DLD1 (cell line): ENCODE measurements around the gene ERP44.
"Not testable (repeated sequence)": the region's sequence is repeated elsewhere in the genome, so short reads cannot be mapped to it uniquely, and the experiment has no call there.

Experiments used
- in situ Hi-C: cut with HindIII; loops from 2 replicates; pipeline ENCODE4 v1.10.0; 2017; ENCODE audit warnings: low sequenced_read_pairs

Gene ERP44

GRCh38 chr9:100070104-100071041 lies 28.4 kb downstream of the ERP44 start:
- in situ Hi-C loops, result no loop called here

DNA sequence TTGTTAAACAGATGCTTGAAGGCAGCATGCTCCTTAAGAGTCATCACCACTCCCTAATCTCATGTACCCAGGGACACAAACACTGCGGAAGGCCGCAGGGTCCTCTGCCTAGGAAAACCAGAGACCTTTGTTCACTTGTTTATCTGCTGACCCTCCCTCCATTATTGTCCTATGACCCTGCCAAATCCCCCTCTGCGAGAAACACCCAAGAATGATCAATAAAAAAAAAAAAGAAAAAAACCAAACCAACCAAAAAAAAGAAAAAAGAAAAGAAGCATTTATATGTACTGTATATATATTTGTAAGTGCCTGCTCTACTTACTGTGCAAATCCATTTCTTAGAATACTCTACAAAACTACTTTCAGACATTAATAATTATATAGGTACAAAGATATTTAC lies 29.7 kb downstream of the ERP44 start:
- in situ Hi-C loops, result not testable (repeated sequence)

DNA sequence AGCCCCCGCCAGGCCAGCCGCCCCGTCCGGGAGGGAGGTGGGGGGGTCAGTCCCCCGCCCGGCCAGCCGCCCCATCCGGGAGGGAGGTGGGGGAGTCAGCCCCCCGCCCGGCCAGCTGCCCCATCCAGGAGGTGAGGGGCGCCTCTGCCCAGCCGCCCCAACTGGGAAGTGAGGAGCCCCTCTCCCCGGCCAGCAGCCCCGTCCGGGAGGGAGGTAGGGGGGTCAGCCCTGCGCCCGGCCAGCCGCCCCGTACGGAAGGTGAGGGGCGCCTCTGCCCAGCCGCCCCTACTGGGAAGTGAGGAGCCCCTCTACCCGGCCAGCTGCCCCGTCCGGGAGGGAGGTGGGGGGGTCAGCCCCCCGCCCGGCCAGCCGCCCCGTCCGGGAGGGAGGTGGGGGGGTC lies 30.8 kb downstream of the ERP44 start:
- in situ Hi-C loops, result not testable (repeated sequence)

GRCh38 chr9:100066539-100066938 lies 32.3 kb downstream of the ERP44 start:
- in situ Hi-C loops, result no loop called here

- in situ Hi-C loops, result no loop called here
Measured at GRCh38 chr9:100064872-100065581, 33.8 kb downstream of the ERP44 start.

GRCh38 chr9:100063185-100063584 lies 35.6 kb downstream of the ERP44 start:
- in situ Hi-C loops, result no loop called here

- in situ Hi-C loops, result not testable (repeated sequence)
Measured at GRCh38 chr9:100062683-100063082, 36.1 kb downstream of the ERP44 start.

GRCh38 chr9:100058699-100059579 lies 39.9 kb downstream of the ERP44 start:
- in situ Hi-C loops, result no loop called here

DNA sequence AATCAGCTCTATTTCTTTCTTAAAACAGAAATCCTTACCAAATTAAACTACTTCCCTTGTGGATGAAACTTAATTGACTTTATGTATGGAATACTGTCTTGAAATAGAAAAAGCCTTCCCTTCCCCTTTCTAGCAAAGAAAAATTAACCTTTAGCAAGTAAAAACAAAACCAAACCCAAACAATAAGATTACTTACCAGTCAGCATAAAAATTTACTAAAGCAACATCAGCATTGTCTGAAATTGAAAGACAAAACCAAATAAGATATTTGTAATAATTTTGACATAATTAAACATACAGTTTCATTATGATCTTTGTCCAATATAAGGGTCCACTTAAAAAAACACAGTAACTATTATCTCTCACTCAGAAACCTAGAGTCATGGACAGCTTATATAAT lies 41.2 kb downstream of the ERP44 start:
- in situ Hi-C loops, result no loop called here

GRCh38 chr9:100056561-100056960 lies 42.2 kb downstream of the ERP44 start:
- in situ Hi-C loops, result no loop called here

GRCh38 chr9:100052375-100052774 lies 46.4 kb downstream of the ERP44 start:
- in situ Hi-C loops, result no loop called here

GRCh38 chr9:100049551-100049950 lies 49.2 kb downstream of the ERP44 start:
- in situ Hi-C loops, result no loop called here

- in situ Hi-C loops, result no loop called here
Measured at GRCh38 chr9:100038472-100038871, 60.3 kb downstream of the ERP44 start.

GRCh38 chr9:100033877-100034551 lies 64.8 kb downstream of the ERP44 start:
- in situ Hi-C loops, result no loop called here

DNA sequence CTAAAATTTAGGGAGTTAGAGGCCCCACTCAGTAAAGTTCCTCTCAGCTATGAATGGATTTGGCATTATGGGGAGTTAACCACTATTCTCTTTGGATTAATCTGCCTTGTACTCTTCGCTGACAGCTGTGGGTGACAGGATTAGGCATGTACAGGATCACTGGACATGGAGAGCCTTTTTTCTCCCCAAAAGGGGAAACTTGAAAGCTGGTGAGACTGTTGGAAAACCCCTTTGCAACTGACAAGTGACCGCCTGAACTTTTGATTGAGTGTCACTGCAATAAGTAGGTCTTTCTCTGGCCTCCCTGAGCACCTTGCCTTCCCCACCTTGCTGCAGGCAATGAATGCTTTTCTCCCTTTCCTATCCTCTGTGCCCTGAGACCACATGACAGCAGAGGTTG lies 68.3 kb downstream of the ERP44 start:
- in situ Hi-C loops, result no loop called here

- in situ Hi-C loops, result no loop called here
Measured at GRCh38 chr9:100029251-100029650, 69.5 kb downstream of the ERP44 start.

- in situ Hi-C loops, result no loop called here
Measured at GRCh38 chr9:100028201-100028784, 70.5 kb downstream of the ERP44 start.

- in situ Hi-C loops, result no loop called here
Measured at GRCh38 chr9:100027543-100027942, 71.3 kb downstream of the ERP44 start.

- in situ Hi-C loops, result no loop called here
Measured at GRCh38 chr9:100021931-100022330, 76.9 kb downstream of the ERP44 start.

DNA sequence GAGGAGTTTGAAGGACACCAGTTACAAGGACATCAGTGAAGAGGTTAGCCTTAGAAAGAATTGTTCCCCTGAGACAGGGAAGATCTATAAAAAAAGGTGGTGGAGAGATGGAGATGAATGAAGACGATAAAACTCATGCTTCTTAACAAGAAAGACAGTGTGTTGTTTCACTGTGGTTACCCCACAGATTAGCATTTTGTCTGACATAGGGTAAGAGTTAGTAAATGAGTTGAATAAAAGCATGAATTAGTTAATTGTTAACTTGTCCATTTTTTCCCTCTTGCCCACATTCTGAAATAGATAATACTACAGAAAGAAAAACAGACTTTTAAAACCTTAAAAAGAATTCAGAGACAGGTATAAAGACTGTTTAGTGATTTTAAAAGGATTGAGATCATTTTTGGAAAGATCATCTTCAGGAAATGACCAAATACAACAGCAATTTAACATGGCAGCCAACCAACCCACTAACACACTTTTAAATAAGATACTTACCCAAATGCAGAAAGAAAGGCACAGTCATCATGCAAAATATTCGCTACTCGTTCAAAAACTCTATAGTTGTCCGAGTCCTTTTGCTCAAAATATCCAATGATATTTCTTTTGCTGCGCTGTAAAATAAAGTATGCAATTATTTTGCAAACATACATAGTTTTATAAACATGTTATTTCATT lies 78.5 kb downstream of the ERP44 start:
- in situ Hi-C loops, result no loop called here
